ENCODE data around the gene CHGA. TPM values are rescaled to one million over a fixed set of nuclear protein-coding genes. Genes with fewer than 3 reads are reported as not detected.
A peak's percentile ranks its signal among the peaks of the same experiment; 100 is the strongest.

The CHGA gene
- total and polyA plus RNA-seq, 4 experiments from 2014 or later = not detected

GRCh38 chr14:92942576-92942975 lies 19.6 kb downstream of the CHGA start:
- Mint-ChIP-seq H3K4me3 (no peak overlapping the region), H3K9me3 (peaks cover 0 to 2% (median 0%) of the 10 kb centered on the region in 8 donors), H3K27ac (no peak overlapping the region), H3K4me1 (no peaks in the 10 kb centered on the region), H3K36me3 (peaks cover 15 to 31% of the 10 kb centered on the region in 2 donors), H3K27me3 (no peaks in the 10 kb centered on the region)
- Histone ChIP-seq H3K4me3 (ENCODE audit: low read length in 2 of 2) (no peak overlapping the region), H3K4me1 (ENCODE audit: insufficient read depth, low read length) (no peaks in the 10 kb centered on the region), H3K27me3 (ENCODE audit: insufficient read depth, low read length) (no peaks in the 10 kb centered on the region), H3K27ac (ENCODE audit: low read depth, low read length) (no peak overlapping the region), H3K9me3 (ENCODE audit: control insufficient read depth in 1 of 2, low read length in 2 of 2) (no peaks in the 10 kb centered on the region), H3K36me3 (ENCODE audit: insufficient read depth, low read length) (peaks cover 5% of the 10 kb centered on the region)
- POLR2A ChIA-PET (ENCODE audit: partially characterized antibody) = no interaction called here
- CTCF ChIA-PET (ENCODE audit: partially characterized antibody) = interaction anchor here (1.0 to 1.2 kb wide), 2 partner anchors 10 to 13 kb away, joined by 5 read pairs; no protein-coding TSS in a partner anchor
- intact Hi-C loops (cut with micrococcal nuclease) = no loop called here
- no peak for DNase-seq

GRCh38 chr14:92942976-92943710 lies 20.2 kb downstream of the CHGA start:
- CTCF ChIA-PET (ENCODE audit: partially characterized antibody) = interaction anchor here (1.2 kb wide), 1 partner anchor 9 kb away, joined by 5 read pairs; no protein-coding TSS in a partner anchor
- intact Hi-C loops (cut with micrococcal nuclease) = no loop called here
- no peak overlapping the region for H3K27ac ChIP-seq (ENCODE audit: low read depth, low read length)
- H3K9me3 ChIP-seq (ENCODE audit: control insufficient read depth in 1 of 2, low read length in 2 of 2) = no peaks in the 10 kb centered on the region
- H3K4me1 Mint-ChIP-seq = no peaks in the 10 kb centered on the region
- H3K27ac Mint-ChIP-seq = no peak overlapping the region
- no peak for DNase-seq
- H3K4me3 ChIP-seq (ENCODE audit: low read length in 2 of 2) = no peak overlapping the region
- H3K36me3 ChIP-seq (ENCODE audit: insufficient read depth, low read length) = peaks cover 5% of the 10 kb centered on the region
- POLR2A ChIA-PET (ENCODE audit: partially characterized antibody) = no interaction called here
- H3K36me3 Mint-ChIP-seq = peaks cover 20 to 35% of the 10 kb centered on the region in 2 donors
- no peaks in the 10 kb centered on the region for H3K4me1 ChIP-seq (ENCODE audit: insufficient read depth, low read length)
- H3K9me3 Mint-ChIP-seq = peaks cover 0 to 2% (median 0%) of the 10 kb centered on the region in 8 donors
- H3K4me3 Mint-ChIP-seq = no peak overlapping the region
- H3K27me3 ChIP-seq (ENCODE audit: insufficient read depth, low read length) = no peaks in the 10 kb centered on the region
- no peaks in the 10 kb centered on the region for H3K27me3 Mint-ChIP-seq

- Histone ChIP-seq H3K27ac (ENCODE audit: low read depth, low read length) (no peak overlapping the region), H3K4me1 (ENCODE audit: insufficient read depth, low read length) (no peaks in the 10 kb centered on the region), H3K4me3 (ENCODE audit: low read length in 2 of 2) (no peak overlapping the region), H3K27me3 (ENCODE audit: insufficient read depth, low read length) (no peaks in the 10 kb centered on the region), H3K36me3 (ENCODE audit: insufficient read depth, low read length) (peaks cover 5% of the 10 kb centered on the region), H3K9me3 (ENCODE audit: control insufficient read depth in 1 of 2, low read length in 2 of 2) (no peaks in the 10 kb centered on the region)
- Mint-ChIP-seq H3K36me3 (peaks cover 20 to 35% of the 10 kb centered on the region in 2 donors), H3K9me3 (peaks cover 0 to 2% (median 0%) of the 10 kb centered on the region in 8 donors), H3K4me1 (no peaks in the 10 kb centered on the region), H3K27me3 (no peaks in the 10 kb centered on the region), H3K27ac (peak overlapping the region in 1 of 7 donors; percentile 2), H3K4me3 (no peak overlapping the region)
- ChIA-PET CTCF (ENCODE audit: partially characterized antibody) (no interaction called here), POLR2A (ENCODE audit: partially characterized antibody) (interaction anchor here (0.7 kb wide), 1 partner anchor 171 kb away, joined by 3 read pairs; no protein-coding TSS in a partner anchor)
- intact Hi-C loops (cut with micrococcal nuclease) = no loop called here
- no peak for DNase-seq
Observed at GRCh38 chr14:92943855-92944570, 21.1 kb downstream of the CHGA start.

GRCh38 chr14:92944976-92945375 lies 22.0 kb downstream of the CHGA start:
- Mint-ChIP-seq H3K36me3 (peaks cover 22 to 37% of the 10 kb centered on the region in 2 donors), H3K27me3 (no peaks in the 10 kb centered on the region), H3K4me1 (no peaks in the 10 kb centered on the region), H3K4me3 (no peak overlapping the region), H3K9me3 (peaks cover 0 to 2% (median 0%) of the 10 kb centered on the region in 8 donors), H3K27ac (no peak overlapping the region)
- Histone ChIP-seq H3K27me3 (ENCODE audit: insufficient read depth, low read length) (no peaks in the 10 kb centered on the region), H3K4me3 (ENCODE audit: low read length in 2 of 2) (no peak overlapping the region), H3K27ac (ENCODE audit: low read depth, low read length) (no peak overlapping the region), H3K36me3 (ENCODE audit: insufficient read depth, low read length) (peaks cover 5% of the 10 kb centered on the region), H3K4me1 (ENCODE audit: insufficient read depth, low read length) (no peaks in the 10 kb centered on the region), H3K9me3 (ENCODE audit: control insufficient read depth in 1 of 2, low read length in 2 of 2) (no peaks in the 10 kb centered on the region)
- CTCF ChIA-PET (ENCODE audit: partially characterized antibody) = no interaction called here
- no peak for DNase-seq
- intact Hi-C loops (cut with micrococcal nuclease) = no loop called here
- POLR2A ChIA-PET (ENCODE audit: partially characterized antibody) = no interaction called here

- no peak overlapping the region for H3K27ac Mint-ChIP-seq
- intact Hi-C loops (cut with micrococcal nuclease) = no loop called here
- H3K27me3 ChIP-seq (ENCODE audit: insufficient read depth, low read length) = no peaks in the 10 kb centered on the region
- DNase-seq = no peak
- POLR2A ChIA-PET (ENCODE audit: partially characterized antibody) = no interaction called here
- peaks cover 5% of the 10 kb centered on the region for H3K36me3 ChIP-seq (ENCODE audit: insufficient read depth, low read length)
- H3K4me3 Mint-ChIP-seq = no peak overlapping the region
- no peaks in the 10 kb centered on the region for H3K27me3 Mint-ChIP-seq
- no peak overlapping the region for H3K4me3 ChIP-seq (ENCODE audit: low read length in 2 of 2)
- CTCF ChIA-PET (ENCODE audit: partially characterized antibody) = no interaction called here
- no peaks in the 10 kb centered on the region for H3K4me1 Mint-ChIP-seq
- peaks cover 0 to 2% (median 0%) of the 10 kb centered on the region in 8 donors for H3K9me3 Mint-ChIP-seq
- H3K36me3 Mint-ChIP-seq = peaks cover 22 to 38% of the 10 kb centered on the region in 2 donors
- H3K27ac ChIP-seq (ENCODE audit: low read depth, low read length) = no peak overlapping the region
- no peaks in the 10 kb centered on the region for H3K9me3 ChIP-seq (ENCODE audit: control insufficient read depth in 1 of 2, low read length in 2 of 2)
- H3K4me1 ChIP-seq (ENCODE audit: insufficient read depth, low read length) = no peaks in the 10 kb centered on the region
Observed at GRCh38 chr14:92945544-92945943, 22.6 kb downstream of the CHGA start.

- Histone ChIP-seq H3K27ac (ENCODE audit: low read depth, low read length) (no peak overlapping the region), H3K27me3 (ENCODE audit: insufficient read depth, low read length) (no peaks in the 10 kb centered on the region), H3K9me3 (ENCODE audit: control insufficient read depth in 1 of 2, low read length in 2 of 2) (no peaks in the 10 kb centered on the region), H3K4me3 (ENCODE audit: low read length in 2 of 2) (no peak overlapping the region), H3K36me3 (ENCODE audit: insufficient read depth, low read length) (peaks cover 5% of the 10 kb centered on the region), H3K4me1 (ENCODE audit: insufficient read depth, low read length) (no peaks in the 10 kb centered on the region)
- H3K27ac Mint-ChIP-seq = no peak overlapping the region
- no peaks in the 10 kb centered on the region for H3K27me3 Mint-ChIP-seq
- DNase-seq = no peak
- peaks cover 20 to 36% of the 10 kb centered on the region in 2 donors for H3K36me3 Mint-ChIP-seq
- H3K4me3 Mint-ChIP-seq = no peak overlapping the region
- intact Hi-C loops (cut with micrococcal nuclease) = no loop called here
- POLR2A ChIA-PET (ENCODE audit: partially characterized antibody) = no interaction called here
- H3K9me3 Mint-ChIP-seq = peaks cover 0 to 2% (median 0%) of the 10 kb centered on the region in 8 donors
- CTCF ChIA-PET (ENCODE audit: partially characterized antibody) = no interaction called here
- no peaks in the 10 kb centered on the region for H3K4me1 Mint-ChIP-seq
Observed at GRCh38 chr14:92945959-92946846, 23.3 kb downstream of the CHGA start.
